Activated naive CD8-positive, alpha-beta T cell treated with anti-CD3 and anti-CD28 coated beads, Interleukin-2, amount 50 U/mL, for 16 hours (primary cell): ENCODE measurements around the gene DHRSX.
"Not testable (repeated sequence)": the region's sequence is repeated elsewhere in the genome, so short reads cannot be mapped to it uniquely, and the experiment has no call there.

ENCODE experiments used
- DNase-seq: peaks from one replicate; pipeline ENCODE4 v3.0.0-alpha.2; 2020; ENCODE audit warnings: low read depth, low spot score

The DHRSX gene

GRCh38 chrX:2497961-2498780 is 2.6 kb downstream of the DHRSX start:
- DNase-seq = no peak

GRCh38 chrX:2495595-2495994 is 5.2 kb downstream of the DHRSX start:
- no peak for DNase-seq

GRCh38 chrX:2492531-2493218 is 8.1 kb downstream of the DHRSX start:
- DNase-seq = no peak

GRCh38 chrX:2490634-2491033 is 10.1 kb downstream of the DHRSX start:
- DNase-seq = no peak

- DNase-seq = no peak
Observed at GRCh38 chrX:2489446-2490445, 11.0 kb downstream of the DHRSX start.

- no peak for DNase-seq
Observed at GRCh38 chrX:2488621-2489285, 12.0 kb downstream of the DHRSX start.

- no peak for DNase-seq
Observed at GRCh38 chrX:2487366-2487765, 13.4 kb downstream of the DHRSX start.

GRCh38 chrX:2486476-2487133 is 14.2 kb downstream of the DHRSX start:
- no peak for DNase-seq

- no peak for DNase-seq
Observed at GRCh38 chrX:2485789-2486345, 14.9 kb downstream of the DHRSX start.

GRCh38 chrX:2484721-2485648 is 15.8 kb downstream of the DHRSX start:
- no peak for DNase-seq

- no peak for DNase-seq
Observed at GRCh38 chrX:2484256-2484655, 16.5 kb downstream of the DHRSX start.

GRCh38 chrX:2483398-2484060 is 17.2 kb downstream of the DHRSX start:
- no peak for DNase-seq

- not testable (repeated sequence) for DNase-seq
Observed at GRCh38 chrX:2481597-2481996, 19.2 kb downstream of the DHRSX start.

- DNase-seq = not testable (repeated sequence)
Observed at GRCh38 chrX:2479982-2480381, 20.8 kb downstream of the DHRSX start.

GRCh38 chrX:2479420-2479780 is 21.4 kb downstream of the DHRSX start:
- DNase-seq = no peak

- no peak for DNase-seq
Observed at GRCh38 chrX:2478546-2479419, 22.0 kb downstream of the DHRSX start.

- not testable (repeated sequence) for DNase-seq
Observed at GRCh38 chrX:2477313-2477712, 23.5 kb downstream of the DHRSX start.
